HEK293 (cell line): ENCODE results near the gene IGFALS.
A peak's percentile ranks its signal among the peaks of the same experiment; 100 is the strongest.

Source experiments
- CTCF ChIA-PET: fragments of 350-600 bp; formaldehyde crosslinking; extraction: SDS; loops from one replicate; lab custom pipeline; 2021; ENCODE audit warnings: antibody characterized with exemption; lab: Yijun Ruan, JAX
- POLR2A ChIA-PET: fragments of 300-600 bp; formaldehyde crosslinking; extraction: SDS; loops from one replicate; lab custom pipeline; 2020; ENCODE audit warnings: antibody characterized with exemption, inconsistent platforms; lab: Yijun Ruan, JAX
- H3K27ac ChIP-seq: fragments of 200-500 bp; sonication (Bioruptor generic); 2 replicates; pipeline ENCODE4 v1.5.1; 2014; ENCODE audit warnings: low read depth, low read length, control low read depth, inconsistent platforms; ENCODE audit errors: extremely low read depth
- H3K36me3 ChIP-seq, 2 experiments: fragments of 200-500 bp in 1 of 2; sonication (Bioruptor generic) in 1 of 2; 1 replicate in 1 of 2; 2 replicates in 1 of 2; pipeline ENCODE4 v1.5.1; 2014 to 2017; ENCODE audit warnings: inconsistent platforms in 2 of 2, low read length in 2 of 2; ENCODE audit not compliant: control insufficient read depth in 2 of 2, insufficient read depth in 1 of 2
- H3K4me1 ChIP-seq: fragments of 200-500 bp; sonication (Bioruptor generic); 2 replicates; pipeline ENCODE4 v1.5.1; 2014; ENCODE audit warnings: mild to moderate bottlenecking, low read length, inconsistent platforms; ENCODE audit not compliant: control insufficient read depth, insufficient read depth
- H3K4me3 ChIP-seq: 2 replicates; pipeline ENCODE4 v1.5.1; 2011; ENCODE audit warnings: low read depth, mild to moderate bottlenecking, control low read depth, low read length, moderate library complexity
- H3K9me3 ChIP-seq: fragments of 200-500 bp; sonication (Bioruptor generic); 2 replicates; pipeline ENCODE4 v1.5.1; 2014; ENCODE audit warnings: low read depth, low read length, inconsistent platforms; ENCODE audit not compliant: control insufficient read depth, insufficient read depth
- EGR2 ChIP-seq: fragments of 450-650 bp; formaldehyde crosslinking; IDR thresholded peaks from 2 replicates; pipeline ENCODE4 v1.5.1; 2016; ENCODE audit warnings: low read depth, missing biosample characterization, missing genetic modification characterization
- GLIS2 ChIP-seq: fragments of 450-650 bp; formaldehyde crosslinking; IDR thresholded peaks from 2 replicates; pipeline ENCODE4 v1.5.1; 2016; ENCODE audit warnings: missing biosample characterization, missing genetic modification characterization
- KLF8 ChIP-seq: fragments of 450-650 bp; formaldehyde crosslinking; IDR thresholded peaks from 2 replicates; pipeline ENCODE4 v1.5.1; 2016; ENCODE audit warnings: missing biosample characterization, missing genetic modification characterization
- PATZ1 ChIP-seq: fragments of 450-650 bp; formaldehyde crosslinking; IDR thresholded peaks from 2 replicates; pipeline ENCODE4 v1.5.1; 2016; ENCODE audit warnings: missing biosample characterization, missing genetic modification characterization
- PRDM4 ChIP-seq: fragments of 450-650 bp; formaldehyde crosslinking; IDR thresholded peaks from 2 replicates; pipeline ENCODE4 v1.5.1; 2017; ENCODE audit warnings: missing biosample characterization, missing genetic modification characterization
- SCRT1 ChIP-seq: fragments of 450-650 bp; formaldehyde crosslinking; IDR thresholded peaks from 2 replicates; pipeline ENCODE4 v1.5.1; 2016; ENCODE audit warnings: missing biosample characterization, missing genetic modification characterization, borderline replicate concordance
- SCRT2 ChIP-seq: fragments of 450-650 bp; formaldehyde crosslinking; IDR thresholded peaks from 2 replicates; pipeline ENCODE4 v1.5.1; 2016; ENCODE audit warnings: missing biosample characterization, missing genetic modification characterization
- SP3 ChIP-seq: fragments of 450-650 bp; formaldehyde crosslinking; IDR thresholded peaks from 2 replicates; pipeline ENCODE4 v1.5.1; 2016; ENCODE audit warnings: missing biosample characterization, missing genetic modification characterization
- ZBTB20 ChIP-seq: fragments of 450-650 bp; formaldehyde crosslinking; IDR thresholded peaks from 2 replicates; pipeline ENCODE4 v1.5.1; 2016; ENCODE audit warnings: missing biosample characterization, missing genetic modification characterization
- ZFHX2 ChIP-seq: fragments of 450-650 bp; formaldehyde crosslinking; conservative IDR thresholded peaks from 2 replicates; pipeline ENCODE4 v1.5.1; 2016; ENCODE audit warnings: missing biosample characterization, missing genetic modification characterization
- ZFP41 ChIP-seq: fragments of 450-650 bp; formaldehyde crosslinking; IDR thresholded peaks from 2 replicates; pipeline ENCODE4 v1.5.1; 2016; ENCODE audit warnings: missing biosample characterization, missing genetic modification characterization, borderline replicate concordance
- ZNF121 ChIP-seq: fragments of 450-650 bp; formaldehyde crosslinking; IDR thresholded peaks from 2 replicates; pipeline ENCODE4 v1.5.1; 2016; ENCODE audit warnings: missing biosample characterization, missing genetic modification characterization
- ZNF169 ChIP-seq: fragments of 450-650 bp; formaldehyde crosslinking; IDR thresholded peaks from 2 replicates; pipeline ENCODE4 v1.5.1; 2016; ENCODE audit warnings: missing biosample characterization, missing genetic modification characterization
- ZNF174 ChIP-seq: fragments of 450-650 bp; formaldehyde crosslinking; IDR thresholded peaks from 2 replicates; pipeline ENCODE4 v1.5.0; 2017; ENCODE audit warnings: missing biosample characterization, mild to moderate bottlenecking, missing genetic modification characterization
- ZNF211 ChIP-seq: fragments of 450-650 bp; formaldehyde crosslinking; IDR thresholded peaks from 2 replicates; pipeline ENCODE4 v1.5.1; 2016; ENCODE audit warnings: low read depth, missing biosample characterization, missing genetic modification characterization
- ZNF214 ChIP-seq: fragments of 450-650 bp; formaldehyde crosslinking; IDR thresholded peaks from 2 replicates; pipeline ENCODE4 v1.5.1; 2017; ENCODE audit warnings: missing biosample characterization, mild to moderate bottlenecking, missing genetic modification characterization, borderline replicate concordance
- ZNF335 ChIP-seq: fragments of 450-650 bp; formaldehyde crosslinking; conservative IDR thresholded peaks from 2 replicates; pipeline ENCODE4 v1.5.1; 2016; ENCODE audit warnings: missing biosample characterization, missing genetic modification characterization
- ZNF341 ChIP-seq: fragments of 450-650 bp; formaldehyde crosslinking; IDR thresholded peaks from 2 replicates; pipeline ENCODE4; 2016; ENCODE audit warnings: low read depth, missing biosample characterization, missing genetic modification characterization
- ZNF416 ChIP-seq: fragments of 450-650 bp; formaldehyde crosslinking; IDR thresholded peaks from 2 replicates; pipeline ENCODE4 v1.5.1; 2016; ENCODE audit warnings: missing biosample characterization, missing genetic modification characterization
- ZNF600 ChIP-seq: fragments of 450-650 bp; formaldehyde crosslinking; IDR thresholded peaks from 2 replicates; pipeline ENCODE4 v1.5.1; 2016; ENCODE audit warnings: missing biosample characterization, missing genetic modification characterization
- ZNF629 ChIP-seq: fragments of 450-650 bp; formaldehyde crosslinking; IDR thresholded peaks from 2 replicates; pipeline ENCODE4 v1.5.1; 2017; ENCODE audit warnings: missing biosample characterization, missing genetic modification characterization
- ZNF76 ChIP-seq: fragments of 450-650 bp; formaldehyde crosslinking; IDR thresholded peaks from 2 replicates; pipeline ENCODE4; 2016; ENCODE audit warnings: low read depth, missing biosample characterization, missing genetic modification characterization, borderline replicate concordance
- ZNF785 ChIP-seq: fragments of 450-650 bp; formaldehyde crosslinking; IDR thresholded peaks from 2 replicates; pipeline ENCODE4 v1.5.1; 2016; ENCODE audit warnings: missing biosample characterization, missing genetic modification characterization
- ZNF830 ChIP-seq: fragments of 450-650 bp; IDR thresholded peaks from 2 replicates; pipeline ENCODE4 v1.5.0; 2018; ENCODE audit warnings: missing biosample characterization, missing genetic modification characterization, low read depth, mild to moderate bottlenecking, moderate library complexity
- ZXDB ChIP-seq: fragments of 450-650 bp; formaldehyde crosslinking; IDR thresholded peaks from 2 replicates; pipeline ENCODE4 v1.5.1; 2016; ENCODE audit warnings: missing biosample characterization, missing genetic modification characterization
- TF ChIP-seq, protein P1 (sequence below): fragments of 450-650 bp; formaldehyde crosslinking; IDR thresholded peaks from 2 replicates; pipeline ENCODE4 v1.5.1; 2016; ENCODE audit warnings: missing biosample characterization, missing genetic modification characterization

Gene IGFALS

GRCh38 chr16:1771864-1772361 is 21.6 kb downstream of the IGFALS start (continued):
- TF ChIP-seq ZNF341 (tag by site-specific recombination) (peak; percentile 21; the same call in 1 of the 2 replicates), ZNF785 (no peak), ZFHX2 (tag by site-specific recombination) (0 out of 2 replicates have a peak, but pooled peaks have one; percentile 8), KLF8 (tag by site-specific recombination) (peak; percentile 9; the same call in 1 of the 2 replicates), SP3 (tag by site-specific recombination) (0 out of 2 replicates have a peak, but pooled peaks have one; percentile 1), ZBTB20 (tag by site-specific recombination) (0 out of 2 replicates have a peak, but pooled peaks have one; percentile 13), PRDM4 (peak; percentile 56; the same call in 1 of the 2 replicates), ZNF629 (tag by site-specific recombination) (0 out of 2 replicates have a peak, but pooled peaks have one; percentile 13), ZNF121 (tag by site-specific recombination) (no peak), ZNF214 (tag by site-specific recombination) (no peak), SCRT1 (tag by site-specific recombination) (0 out of 2 replicates have a peak, but pooled peaks have one; percentile 13), GLIS2 (tag by site-specific recombination) (0 out of 2 replicates have a peak, but pooled peaks have one; percentile 7), ZNF600 (tag by site-specific recombination) (peak; percentile 57), ZNF830 (tag by site-specific recombination) (no peak), ZXDB (tag by site-specific recombination) (0 out of 2 replicates have a peak, but pooled peaks have one; percentile 23)
- TF ChIP-seq, protein P1, sequence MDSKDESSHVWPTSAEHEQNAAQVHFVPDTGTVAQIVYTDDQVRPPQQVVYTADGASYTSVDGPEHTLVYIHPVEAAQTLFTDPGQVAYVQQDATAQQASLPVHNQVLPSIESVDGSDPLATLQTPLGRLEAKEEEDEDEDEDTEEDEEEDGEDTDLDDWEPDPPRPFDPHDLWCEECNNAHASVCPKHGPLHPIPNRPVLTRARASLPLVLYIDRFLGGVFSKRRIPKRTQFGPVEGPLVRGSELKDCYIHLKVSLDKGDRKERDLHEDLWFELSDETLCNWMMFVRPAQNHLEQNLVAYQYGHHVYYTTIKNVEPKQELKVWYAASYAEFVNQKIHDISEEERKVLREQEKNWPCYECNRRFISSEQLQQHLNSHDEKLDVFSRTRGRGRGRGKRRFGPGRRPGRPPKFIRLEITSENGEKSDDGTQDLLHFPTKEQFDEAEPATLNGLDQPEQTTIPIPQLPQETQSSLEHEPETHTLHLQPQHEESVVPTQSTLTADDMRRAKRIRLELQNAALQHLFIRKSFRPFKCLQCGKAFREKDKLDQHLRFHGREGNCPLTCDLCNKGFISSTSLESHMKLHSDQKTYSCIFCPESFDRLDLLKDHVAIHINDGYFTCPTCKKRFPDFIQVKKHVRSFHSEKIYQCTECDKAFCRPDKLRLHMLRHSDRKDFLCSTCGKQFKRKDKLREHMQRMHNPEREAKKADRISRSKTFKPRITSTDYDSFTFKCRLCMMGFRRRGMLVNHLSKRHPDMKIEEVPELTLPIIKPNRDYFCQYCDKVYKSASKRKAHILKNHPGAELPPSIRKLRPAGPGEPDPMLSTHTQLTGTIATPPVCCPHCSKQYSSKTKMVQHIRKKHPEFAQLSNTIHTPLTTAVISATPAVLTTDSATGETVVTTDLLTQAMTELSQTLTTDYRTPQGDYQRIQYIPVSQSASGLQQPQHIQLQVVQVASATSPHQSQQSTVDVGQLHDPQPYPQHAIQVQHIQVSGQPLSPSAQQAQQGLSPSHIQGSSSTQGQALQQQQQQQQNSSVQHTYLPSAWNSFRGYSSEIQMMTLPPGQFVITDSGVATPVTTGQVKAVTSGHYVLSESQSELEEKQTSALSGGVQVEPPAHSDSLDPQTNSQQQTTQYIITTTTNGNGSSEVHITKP (tag by site-specific recombination): 0 out of 2 replicates have a peak, but pooled peaks have one; percentile 3

- peaks cover 9% of the 10 kb centered on the region for H3K4me1 ChIP-seq
- H3K27ac ChIP-seq: peak within 1 kb of the TSS; percentile 94
- H3K9me3 ChIP-seq: no peaks in the 10 kb centered on the region
- ChIA-PET CTCF (interaction anchor here (0.6 kb wide), 2 partner anchors 121 to 504 kb away, joined by 3 read pairs; no protein-coding TSS in a partner anchor), POLR2A (interaction anchor here (0.7 to 6.0 kb wide), 8 partner anchors 10 to 193 kb away, joined by 3 to 113 read pairs (median 8); partner anchors contain the start of genes CRAMP1, IFT140, JPT2 and MAPK8IP3)
- peaks cover 0 to 76% of the 10 kb centered on the region in 2 experiments; a peak in 1 of 3 replicates for H3K36me3 ChIP-seq
- peak within 1 kb of the TSS; percentile 95 for H3K4me3 ChIP-seq
- no peak for TF ChIP-seq ZNF416
- TF ChIP-seq ZNF174 (tag by site-specific recombination): no peak
- TF ChIP-seq ZNF169: no peak
- TF ChIP-seq ZNF211 (tag by site-specific recombination): no peak
- TF ChIP-seq ZFHX2 (tag by site-specific recombination): peak; percentile 60; the same call in 1 of the 2 replicates
- TF ChIP-seq KLF8 (tag by site-specific recombination): peak; percentile 87
- TF ChIP-seq ZNF335 (tag by site-specific recombination): no peak
- no peak for TF ChIP-seq ZFP41
- no peak for TF ChIP-seq ZNF76 (tag by site-specific recombination)
- TF ChIP-seq EGR2: peak; percentile 30; the same call in 1 of the 2 replicates
- no peak for TF ChIP-seq SCRT2 (tag by site-specific recombination)
- peak; percentile 88 for TF ChIP-seq PATZ1 (tag by site-specific recombination)
- peak; percentile 74 for TF ChIP-seq SP3 (tag by site-specific recombination)
Observed at GRCh38 chr16:1771188-1771863, 22.2 kb downstream of the IGFALS start, which contains the start of gene NME3. NME3 (minus strand) TSS chr16:1771543; CDS start chr16:1771534, 9 bp downstream.
